ENCODE data around the gene NPTN. TPM values are rescaled to one million over a fixed set of nuclear protein-coding genes. Genes with fewer than 3 reads are reported as not detected.

Gene NPTN
- total and polyA plus RNA-seq, 9 of the 15 experiments (the other 6 are each of a cell fraction or from before 2014, with no cell fraction given): 9.6 to 48.5 (median 21.7) TPM

GRCh38 chr15:73570355-73571032 lies 62.7 kb downstream of the NPTN start:
- CTCF ChIA-PET (ENCODE audit: low intra/inter-chr PET ratio): no interaction called here
- ATAC-seq: no peak

More at GRCh38 chr15:73570355-73571032, 62.7 kb downstream of the NPTN start:
- Histone ChIP-seq H3K4me3 (no peak overlapping the region), H3K4me1 (replicated peaks in 1 of 2; ENCODE audit: control insufficient read depth in 2 of 2, insufficient read depth in 2 of 2, low read length in 2 of 2) (no peaks in the 10 kb centered on the region; a peak in 1 of 5 replicates), H3K4me2 (ENCODE audit: insufficient read depth, low read length) (no peak overlapping the region), H3K27ac (ENCODE audit: extremely low read depth, low read depth, low read length) (no peak overlapping the region), H3K9me1 (ENCODE audit: control insufficient read depth, insufficient read depth, low read length) (no peaks in the 10 kb centered on the region), H3K9me3 (replicated peaks; ENCODE audit: control insufficient read depth, insufficient read depth, low read depth, low read length) (no peaks in the 10 kb centered on the region), H3K79me2 (ENCODE audit: control insufficient read depth, insufficient read depth, low read length) (no peaks in the 10 kb centered on the region), H3K27me3 (ENCODE audit: control insufficient read depth in 2 of 2, insufficient read depth in 2 of 2, low read length in 2 of 2) (no peaks in the 10 kb centered on the region), H2AFZ (ENCODE audit: low read depth, low read length) (no peak overlapping the region), H3K9ac (ENCODE audit: insufficient read depth in 1 of 2, low read depth in 2 of 2, low read length in 2 of 2) (no peak overlapping the region), H3K36me3 (ENCODE audit: control insufficient read depth, insufficient read depth, low read length) (peaks cover 64% of the 10 kb centered on the region; the same call in 2 of the 3 replicates), H4K20me1 (replicated peaks; ENCODE audit: control insufficient read depth, insufficient read depth, low read length) (no peaks in the 10 kb centered on the region)
- intact Hi-C loops (cut with micrococcal nuclease): no loop called here
- in situ Hi-C loops (cut with MboI): no loop called here
- no peak for FAIRE-seq
- no TSS peak for BruUV-seq (replicated peaks)
- no peak for DNase-seq (ENCODE audit: extremely low read depth in 1 of 4, low spot score in 3 of 4)
- POLR2A ChIA-PET: no interaction called here
- TF ChIP-seq SOX6 (IDR thresholded peaks at IDR 0.05) (no peak), TAF1 (IDR thresholded peaks at IDR 0.05; ENCODE audit: control insufficient read depth, extremely low read depth, insufficient read depth, low read length, severe bottlenecking) (no peak), RUNX1 (IDR thresholded peaks at IDR 0.05; ENCODE audit: low read depth) (no peak), ZC3H4 (CRISPR knock-in tag; IDR thresholded peaks at IDR 0.05; ENCODE audit: borderline replicate concordance) (no peak), GABPB2 (CRISPR knock-in tag; conservative IDR thresholded peaks at IDR 0.05) (no peak), PHB2 (IDR thresholded peaks at IDR 0.05; ENCODE audit: low read depth) (no peak), KLF13 (tag; IDR thresholded peaks at IDR 0.05; ENCODE audit: borderline replicate concordance, low read depth) (no peak), PTBP1 (IDR thresholded peaks at IDR 0.05; ENCODE audit: low read depth, low read length) (no peak), ERF (CRISPR knock-in tag; IDR thresholded peaks at IDR 0.05) (no peak), SREBF1 (IDR thresholded peaks at IDR 0.05; ENCODE audit: borderline replicate concordance, low read depth, low read length) (no peak), E2F1 (CRISPR knock-in tag; IDR thresholded peaks at IDR 0.05) (no peak), YBX1 (IDR thresholded peaks at IDR 0.05) (no peak), ZNF518B (CRISPR knock-in tag; IDR thresholded peaks at IDR 0.05) (no peak), SNRNP70 (optimal IDR thresholded peaks at IDR 0.05; ENCODE audit: low read depth, low read length) (no peak)
- 94% methylated on average over 6 of the region's 7 CpGs for WGBS (ENCODE audit: insufficient coverage, low coverage, missing lambda C conversion rate)
